NCI-H2196 treated with DMSO at 0.1 percent for 48 hours (cell line): ENCODE measurements around the gene ADTRP.

ENCODE experiments used
- DNase-seq: peaks from one replicate; lab custom pipeline; 2025; ENCODE audit not compliant: unreplicated experiment; lab: John Stamatoyannopoulos, UW

Gene ADTRP

GRCh38 chr6:11778648-11779328, at the start of gene ADTRP:
Gene ADTRP (minus strand): TSS chr6:11778803. CDS start chr6:11778759, 44 bp downstream.
- DNase-seq: no peak

- no peak for DNase-seq
Observed at GRCh38 chr6:11826779-11827178, 48.2 kb upstream of the ADTRP start.

GRCh38 chr6:11824986-11825385, 46.4 kb upstream of the ADTRP start:
- DNase-seq: no peak

GRCh38 chr6:11822346-11822745, 43.7 kb upstream of the ADTRP start:
- DNase-seq: no peak

GRCh38 chr6:11821781-11822180, 43.2 kb upstream of the ADTRP start:
- no peak for DNase-seq

- no peak for DNase-seq
Observed at GRCh38 chr6:11820821-11821220, 42.2 kb upstream of the ADTRP start.

GRCh38 chr6:11819486-11819885, 40.9 kb upstream of the ADTRP start:
- no peak for DNase-seq

- no peak for DNase-seq
Observed at GRCh38 chr6:11815231-11815630, 36.6 kb upstream of the ADTRP start.

- DNase-seq: no peak
Observed at GRCh38 chr6:11814819-11815218, 36.2 kb upstream of the ADTRP start.

- DNase-seq: no peak
Observed at GRCh38 chr6:11814106-11814505, 35.5 kb upstream of the ADTRP start.

GRCh38 chr6:11813606-11814005, 35.0 kb upstream of the ADTRP start:
- DNase-seq: no peak

- no peak for DNase-seq
Observed at GRCh38 chr6:11812951-11813350, 34.3 kb upstream of the ADTRP start.

- DNase-seq: no peak
Observed at GRCh38 chr6:11812439-11812838, 33.8 kb upstream of the ADTRP start.

GRCh38 chr6:11811644-11812264, 33.2 kb upstream of the ADTRP start:
- DNase-seq: no peak

- no peak for DNase-seq
Observed at GRCh38 chr6:11810854-11811643, 32.4 kb upstream of the ADTRP start.

- DNase-seq: no peak
Observed at GRCh38 chr6:11810039-11810541, 31.5 kb upstream of the ADTRP start.

GRCh38 chr6:11808054-11808453, 29.5 kb upstream of the ADTRP start:
- no peak for DNase-seq

GRCh38 chr6:11806561-11807317, 28.1 kb upstream of the ADTRP start:
- DNase-seq: no peak

- no peak for DNase-seq
Observed at GRCh38 chr6:11805259-11806053, 26.9 kb upstream of the ADTRP start.

GRCh38 chr6:11804701-11805100, 26.1 kb upstream of the ADTRP start:
- DNase-seq: no peak
